CD4-positive, alpha-beta T cell treated with Interleukin-15 for 4 hours (primary cell): Measurements from ENCODE around the gene LGR5.
"Not testable (repeated sequence)": the region's sequence is repeated elsewhere in the genome, so short reads cannot be mapped to it uniquely, and the experiment has no call there.

Experiments used
- DNase-seq: peaks from one replicate; pipeline ENCODE4 v3.0.0-alpha.2; 2020; ENCODE audit warnings: low spot score

Gene LGR5

GRCh38 chr12:71551529-71551928 lies 111.9 kb downstream of the LGR5 start:
- no peak for DNase-seq

- DNase-seq, result no peak
Measured at GRCh38 chr12:71552728-71553501, 113.3 kb downstream of the LGR5 start.

- DNase-seq, result no peak
Measured at GRCh38 chr12:71555191-71555590, 115.6 kb downstream of the LGR5 start.

- not testable (repeated sequence) for DNase-seq
Measured at GRCh38 chr12:71555789-71556188, 116.2 kb downstream of the LGR5 start.

GRCh38 chr12:71556448-71556847 lies 116.8 kb downstream of the LGR5 start:
- DNase-seq, result no peak

- DNase-seq, result no peak
Measured at GRCh38 chr12:71556875-71557274, 117.3 kb downstream of the LGR5 start.

GRCh38 chr12:71558445-71558844 lies 118.8 kb downstream of the LGR5 start:
- no peak for DNase-seq

- no peak for DNase-seq
Measured at GRCh38 chr12:71562676-71563595, 123.3 kb downstream of the LGR5 start.

- no peak for DNase-seq
Measured at GRCh38 chr12:71565535-71565934, 125.9 kb downstream of the LGR5 start.

GRCh38 chr12:71566655-71567054 lies 127.1 kb downstream of the LGR5 start:
- no peak for DNase-seq

GRCh38 chr12:71567537-71567936 lies 127.9 kb downstream of the LGR5 start:
- no peak for DNase-seq

- DNase-seq, result not testable (repeated sequence)
Measured at GRCh38 chr12:71569885-71570284, 130.3 kb downstream of the LGR5 start.

GRCh38 chr12:71576496-71576895 lies 136.9 kb downstream of the LGR5 start:
- DNase-seq, result no peak

- no peak for DNase-seq
Measured at GRCh38 chr12:71578694-71579258, 139.2 kb downstream of the LGR5 start.

- no peak for DNase-seq
Measured at GRCh38 chr12:71581206-71581605, 141.6 kb downstream of the LGR5 start.

GRCh38 chr12:71582925-71583324 lies 143.3 kb downstream of the LGR5 start:
- no peak for DNase-seq

GRCh38 chr12:71584356-71584755 lies 144.8 kb downstream of the LGR5 start:
- no peak for DNase-seq

GRCh38 chr12:71585218-71585617 lies 145.6 kb downstream of the LGR5 start:
- DNase-seq, result no peak

- no peak for DNase-seq
Measured at GRCh38 chr12:71587012-71587411, 147.4 kb downstream of the LGR5 start.

GRCh38 chr12:71589478-71589881 lies 149.9 kb downstream of the LGR5 start:
- DNase-seq, result no peak

GRCh38 chr12:71591601-71592000 lies 152.0 kb downstream of the LGR5 start:
- DNase-seq, result no peak

GRCh38 chr12:71592841-71593240 lies 153.2 kb downstream of the LGR5 start:
- DNase-seq, result no peak
